Panc1 (cell line): ENCODE results near the gene FGF19. TPM values are rescaled to one million over a fixed set of nuclear protein-coding genes. Genes with fewer than 3 reads are reported as not detected.

Experiments
- ATAC-seq: fragments of 200-7000 bp; cut with Tn5 transposase; 2 replicates; pipeline ENCODE4 v1.9.1; 2020; ENCODE audit warnings: mild to moderate bottlenecking, moderate library complexity
- BruUV-seq: library from RNA; stranded (reverse); fragments of 400-500 nt; replicated peaks from 2 replicates; lab custom pipeline; 2021; lab: Mats Ljungman, UMichigan
- CTCF ChIA-PET: fragments of 300-600 bp; sonication (Branson Sonifier 250); formaldehyde crosslinking; loops from one replicate; lab custom pipeline; 2022; ENCODE audit warnings: antibody characterized with exemption; lab: Charles Lee
- POLR2A ChIA-PET: fragments of 300-600 bp; sonication (Branson Sonifier 250); formaldehyde crosslinking; loops from one replicate; lab custom pipeline; 2022; ENCODE audit warnings: antibody characterized with exemption; lab: Charles Lee
- DNase-seq: peaks from one replicate; pipeline ENCODE4 v3.0.0-alpha.2; 2010; ENCODE audit warnings: low read depth, low spot score
- H3K27ac ChIP-seq: 2 replicates; pipeline ENCODE4 v1.5.1; 2011; ENCODE audit warnings: mild to moderate bottlenecking, low read length, inconsistent platforms
- H3K27me3 ChIP-seq: fragments of 200-500 bp; sonication (Bioruptor generic); 2 replicates; pipeline ENCODE4 v1.6.0; 2014; ENCODE audit warnings: low read length, inconsistent platforms; ENCODE audit not compliant: control insufficient read depth, insufficient read depth
- H3K36me3 ChIP-seq: fragments of 200-500 bp; sonication (Bioruptor generic); 2 replicates; pipeline ENCODE4 v1.5.1; 2014; ENCODE audit warnings: inconsistent platforms, mild to moderate bottlenecking, low read length, moderate library complexity; ENCODE audit not compliant: control insufficient read depth, insufficient read depth
- H3K4me1 ChIP-seq: 2 replicates; pipeline ENCODE4 v1.5.1; 2011; ENCODE audit warnings: inconsistent platforms, mild to moderate bottlenecking, low read length, moderate library complexity; ENCODE audit not compliant: control insufficient read depth, insufficient read depth
- H3K4me3 ChIP-seq, 2 experiments: 2 replicates each; pipeline ENCODE4 v1.5.1; 2011 to 2012; ENCODE audit warnings: low read depth in 2 of 2, low read length in 2 of 2, mild to moderate bottlenecking in 2 of 2, inconsistent platforms in 1 of 2, moderate library complexity in 1 of 2
- H3K9me3 ChIP-seq: fragments of 200-500 bp; sonication (Bioruptor generic); 2 replicates; pipeline ENCODE4 v1.5.1; 2014; ENCODE audit warnings: low read depth, mild to moderate bottlenecking, inconsistent platforms, low read length, moderate library complexity; ENCODE audit not compliant: control insufficient read depth, insufficient read depth
- POLR2AphosphoS5 ChIP-seq: IDR thresholded peaks from 2 replicates; pipeline ENCODE4 v1.6.1; 2012; ENCODE audit warnings: mild to moderate bottlenecking, low read depth, low read length, moderate library complexity
- SIN3A ChIP-seq: IDR thresholded peaks from 2 replicates; pipeline ENCODE4 v1.6.1; 2012; ENCODE audit warnings: low read depth, mild to moderate bottlenecking, low read length, moderate library complexity, borderline replicate concordance; ENCODE audit not compliant: insufficient read depth
- TCF7L2 ChIP-seq: IDR thresholded peaks from 2 replicates; pipeline ENCODE4 v1.6.1; 2011; ENCODE audit warnings: mild to moderate bottlenecking, low read depth, low read length, inconsistent platforms
- in situ Hi-C: cut with HindIII; loops from 2 replicates; pipeline ENCODE4 v1.10.0; 2016; ENCODE audit warnings: low sequenced_read_pairs, low pct_unique_long_range_greater_than_20kb
- intact Hi-C: fragments of 100-400 bp; cut with micrococcal nuclease; formaldehyde crosslinking; loops from one replicate; pipeline ENCODE4 v1.10.0; 2022; ENCODE audit not compliant: unreplicated experiment
- total RNA-seq: library from RNA; stranded (reverse); gene quantifications from one replicate; pipeline ENCODE4 v1.2.1, GENCODE V29; 2021; ENCODE audit not compliant: unreplicated experiment
- TF ChIP-seq, protein P1 (sequence below), 2 experiments: IDR thresholded peaks; 2 replicates each; pipeline ENCODE4 v1.6.1; 2011 to 2012; ENCODE audit warnings: low read depth in 2 of 2, control low read depth in 1 of 2, low read length in 1 of 2, mild to moderate bottlenecking in 1 of 2, moderate library complexity in 1 of 2; ENCODE audit not compliant: insufficient read depth in 1 of 2
- TF ChIP-seq, protein P2 (sequence below): fragments of 450-650 bp; IDR thresholded peaks from 2 replicates; pipeline ENCODE4 v1.5.1; 2017; ENCODE audit warnings: mild to moderate bottlenecking

The FGF19 gene
- total RNA-seq, 1 experiment from 2014 or later, result not detected

DNA sequence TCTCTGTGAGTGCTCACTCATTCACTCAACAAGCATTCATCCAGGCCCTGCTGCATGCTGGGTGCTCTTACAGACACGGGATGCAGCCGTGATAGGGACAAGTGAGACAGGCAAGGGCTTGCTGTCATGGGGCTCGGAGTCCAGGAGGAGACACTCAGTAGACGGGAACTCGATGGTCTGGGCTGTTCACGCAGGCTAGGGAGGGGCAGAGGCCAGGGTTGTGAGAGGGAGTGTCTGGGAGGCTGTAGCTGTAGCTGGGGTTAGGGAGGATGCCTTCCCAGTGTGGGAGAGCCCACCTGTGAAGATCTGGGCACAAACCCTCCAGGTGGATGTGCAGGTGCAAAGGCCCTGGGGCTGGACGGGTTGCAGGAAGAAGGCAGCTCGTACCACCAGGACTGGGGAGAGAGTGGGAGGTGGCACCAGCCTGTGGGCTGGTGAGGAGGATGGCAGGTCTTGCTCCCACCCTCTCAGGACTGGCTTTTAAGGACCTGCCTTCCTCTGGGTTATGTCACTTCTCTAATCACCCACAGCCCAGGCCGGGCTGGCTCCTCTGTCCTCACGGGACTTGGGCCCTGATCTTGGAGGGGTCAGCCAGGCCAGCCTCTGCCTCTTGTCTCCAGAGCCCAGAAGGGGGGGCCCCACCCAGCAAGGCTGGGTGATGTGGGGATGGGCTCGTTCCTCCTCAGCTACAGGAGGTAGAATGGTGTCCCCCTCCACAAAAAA is 47.2 kb upstream of the FGF19 start:
- H3K9me3 ChIP-seq, result no peaks in the 10 kb centered on the region
- no peak for ATAC-seq
- no peak overlapping the region for H3K27ac ChIP-seq
- intact Hi-C loops, result no loop called here
- H3K36me3 ChIP-seq, result no peaks in the 10 kb centered on the region
- DNase-seq, result no peak
- H3K4me1 ChIP-seq, result no peaks in the 10 kb centered on the region
- TF ChIP-seq, protein P1, sequence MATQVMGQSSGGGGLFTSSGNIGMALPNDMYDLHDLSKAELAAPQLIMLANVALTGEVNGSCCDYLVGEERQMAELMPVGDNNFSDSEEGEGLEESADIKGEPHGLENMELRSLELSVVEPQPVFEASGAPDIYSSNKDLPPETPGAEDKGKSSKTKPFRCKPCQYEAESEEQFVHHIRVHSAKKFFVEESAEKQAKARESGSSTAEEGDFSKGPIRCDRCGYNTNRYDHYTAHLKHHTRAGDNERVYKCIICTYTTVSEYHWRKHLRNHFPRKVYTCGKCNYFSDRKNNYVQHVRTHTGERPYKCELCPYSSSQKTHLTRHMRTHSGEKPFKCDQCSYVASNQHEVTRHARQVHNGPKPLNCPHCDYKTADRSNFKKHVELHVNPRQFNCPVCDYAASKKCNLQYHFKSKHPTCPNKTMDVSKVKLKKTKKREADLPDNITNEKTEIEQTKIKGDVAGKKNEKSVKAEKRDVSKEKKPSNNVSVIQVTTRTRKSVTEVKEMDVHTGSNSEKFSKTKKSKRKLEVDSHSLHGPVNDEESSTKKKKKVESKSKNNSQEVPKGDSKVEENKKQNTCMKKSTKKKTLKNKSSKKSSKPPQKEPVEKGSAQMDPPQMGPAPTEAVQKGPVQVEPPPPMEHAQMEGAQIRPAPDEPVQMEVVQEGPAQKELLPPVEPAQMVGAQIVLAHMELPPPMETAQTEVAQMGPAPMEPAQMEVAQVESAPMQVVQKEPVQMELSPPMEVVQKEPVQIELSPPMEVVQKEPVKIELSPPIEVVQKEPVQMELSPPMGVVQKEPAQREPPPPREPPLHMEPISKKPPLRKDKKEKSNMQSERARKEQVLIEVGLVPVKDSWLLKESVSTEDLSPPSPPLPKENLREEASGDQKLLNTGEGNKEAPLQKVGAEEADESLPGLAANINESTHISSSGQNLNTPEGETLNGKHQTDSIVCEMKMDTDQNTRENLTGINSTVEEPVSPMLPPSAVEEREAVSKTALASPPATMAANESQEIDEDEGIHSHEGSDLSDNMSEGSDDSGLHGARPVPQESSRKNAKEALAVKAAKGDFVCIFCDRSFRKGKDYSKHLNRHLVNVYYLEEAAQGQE (IDR thresholded peaks at IDR 0.05; ENCODE audit: insufficient read depth in 1 of 2, low read depth in 2 of 2, low read length in 1 of 2), result no peak
- no peak for TF ChIP-seq SIN3A
- TF ChIP-seq, protein P2, sequence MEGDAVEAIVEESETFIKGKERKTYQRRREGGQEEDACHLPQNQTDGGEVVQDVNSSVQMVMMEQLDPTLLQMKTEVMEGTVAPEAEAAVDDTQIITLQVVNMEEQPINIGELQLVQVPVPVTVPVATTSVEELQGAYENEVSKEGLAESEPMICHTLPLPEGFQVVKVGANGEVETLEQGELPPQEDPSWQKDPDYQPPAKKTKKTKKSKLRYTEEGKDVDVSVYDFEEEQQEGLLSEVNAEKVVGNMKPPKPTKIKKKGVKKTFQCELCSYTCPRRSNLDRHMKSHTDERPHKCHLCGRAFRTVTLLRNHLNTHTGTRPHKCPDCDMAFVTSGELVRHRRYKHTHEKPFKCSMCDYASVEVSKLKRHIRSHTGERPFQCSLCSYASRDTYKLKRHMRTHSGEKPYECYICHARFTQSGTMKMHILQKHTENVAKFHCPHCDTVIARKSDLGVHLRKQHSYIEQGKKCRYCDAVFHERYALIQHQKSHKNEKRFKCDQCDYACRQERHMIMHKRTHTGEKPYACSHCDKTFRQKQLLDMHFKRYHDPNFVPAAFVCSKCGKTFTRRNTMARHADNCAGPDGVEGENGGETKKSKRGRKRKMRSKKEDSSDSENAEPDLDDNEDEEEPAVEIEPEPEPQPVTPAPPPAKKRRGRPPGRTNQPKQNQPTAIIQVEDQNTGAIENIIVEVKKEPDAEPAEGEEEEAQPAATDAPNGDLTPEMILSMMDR, result no peak
- ChIA-PET POLR2A (no interaction called here), CTCF (no interaction called here)
- no peaks in the 10 kb centered on the region for H3K27me3 ChIP-seq
- in situ Hi-C loops, result no loop called here
- no TSS peak for BruUV-seq
- H3K4me3 ChIP-seq, result no peak overlapping the region

DNA sequence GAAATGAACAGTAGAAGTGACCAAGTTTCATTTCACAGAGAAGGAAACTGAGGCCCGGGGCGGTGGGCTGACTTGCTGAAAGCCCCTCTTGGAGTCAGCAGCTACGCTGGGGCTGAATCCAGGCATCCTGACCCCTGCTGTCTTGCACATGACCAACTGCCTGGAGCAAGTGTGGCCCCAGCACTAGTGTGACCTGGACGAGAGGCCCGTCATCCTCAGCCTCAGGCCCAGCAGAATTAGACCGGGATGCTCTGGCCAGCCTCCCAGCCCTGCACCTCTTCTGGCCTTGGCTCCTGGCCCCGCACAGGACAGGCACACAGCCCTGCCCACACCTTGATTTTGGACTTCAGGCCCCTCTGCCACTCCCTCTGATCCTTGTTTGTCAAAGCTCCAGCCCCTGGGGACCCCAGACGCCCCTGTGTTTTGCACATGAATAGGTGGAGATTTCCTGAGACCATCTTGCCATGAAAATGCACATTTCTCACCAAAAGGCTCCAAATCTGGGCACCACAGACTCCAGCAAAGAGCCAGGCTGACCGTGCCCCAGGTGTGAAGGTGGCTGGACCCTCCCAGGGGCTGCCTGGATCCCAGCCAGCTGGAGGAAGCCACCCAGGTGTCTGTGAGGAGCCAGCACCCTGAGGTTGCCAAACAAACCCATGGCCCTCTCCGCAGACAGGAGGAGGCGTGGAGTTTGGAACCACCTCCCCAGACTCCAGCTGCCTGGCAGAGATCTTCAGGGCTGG is 46.5 kb upstream of the FGF19 start:
- no TSS peak for BruUV-seq
- in situ Hi-C loops, result no loop called here
- Histone ChIP-seq H3K36me3 (no peaks in the 10 kb centered on the region), H3K4me1 (no peaks in the 10 kb centered on the region), H3K9me3 (no peaks in the 10 kb centered on the region), H3K4me3 (no peak overlapping the region), H3K27me3 (no peaks in the 10 kb centered on the region), H3K27ac (no peak overlapping the region)
- TF ChIP-seq, protein P1 (IDR thresholded peaks at IDR 0.05; ENCODE audit: insufficient read depth in 1 of 2, low read depth in 2 of 2, low read length in 1 of 2), result no peak
- TF ChIP-seq POLR2AphosphoS5, result no peak
- TF ChIP-seq, protein P2, result no peak
- no peak for TF ChIP-seq SIN3A
- TF ChIP-seq TCF7L2, result no peak
- intact Hi-C loops, result no loop called here
- DNase-seq (no peak), ATAC-seq (no peak)
- ChIA-PET CTCF (no interaction called here), POLR2A (interaction anchor here (0.5 kb wide), 1 partner anchor 104 kb away, joined by 3 read pairs; no protein-coding TSS in a partner anchor)
